GM10266 (cell line): ENCODE measurements around the gene SV2A.
"Not testable (repeated sequence)": the region's sequence is repeated elsewhere in the genome, so short reads cannot be mapped to it uniquely, and the experiment has no call there.

Experiments
- DNase-seq: peaks from one replicate; pipeline ENCODE4 v3.0.0; 2012; ENCODE audit errors: extremely low spot score
- CTCF ChIP-seq: IDR thresholded peaks from 2 replicates; pipeline ENCODE4 v1.5.1; 2012; ENCODE audit warnings: mild to moderate bottlenecking, low read depth; ENCODE audit not compliant: control insufficient read depth, insufficient read depth; ENCODE audit errors: missing control alignments

Gene SV2A

GRCh38 chr1:149884433-149885338 is 33.0 kb downstream of the SV2A start:
- no peak for DNase-seq
- no peak for TF ChIP-seq CTCF

- no peak for DNase-seq
- no peak for TF ChIP-seq CTCF
These were observed 33.9 kb downstream of the SV2A start for GRCh38 chr1:149883598-149884247.

GRCh38 chr1:149881876-149882275 is 35.8 kb downstream of the SV2A start:
- no peak for DNase-seq
- TF ChIP-seq CTCF: no peak

DNA sequence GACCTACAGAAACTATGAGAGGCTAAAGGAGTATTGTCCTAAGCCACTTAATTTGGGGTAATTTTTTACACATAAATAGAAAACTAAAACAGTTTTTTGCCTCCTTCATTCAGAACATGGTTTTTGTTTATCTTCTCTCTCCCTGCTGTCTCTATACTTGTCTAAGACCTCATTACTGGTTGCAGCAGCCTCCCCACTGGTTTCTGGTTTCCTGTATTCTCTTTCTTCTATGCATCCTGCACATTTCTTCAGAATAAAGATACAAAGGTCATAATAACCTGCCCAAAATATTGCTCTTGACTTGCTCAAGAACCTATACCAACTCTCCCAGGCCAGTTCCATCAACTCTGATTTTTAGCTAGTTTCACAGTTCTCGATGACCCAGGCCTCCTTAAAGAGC is 38.1 kb downstream of the SV2A start:
- no peak for DNase-seq
- TF ChIP-seq CTCF: no peak

GRCh38 chr1:149877211-149877946 is 40.3 kb downstream of the SV2A start:
- TF ChIP-seq CTCF: no peak
- no peak for DNase-seq

- not testable (repeated sequence) for DNase-seq
These were observed 44.6 kb downstream of the SV2A start for GRCh38 chr1:149873060-149873459.

DNA sequence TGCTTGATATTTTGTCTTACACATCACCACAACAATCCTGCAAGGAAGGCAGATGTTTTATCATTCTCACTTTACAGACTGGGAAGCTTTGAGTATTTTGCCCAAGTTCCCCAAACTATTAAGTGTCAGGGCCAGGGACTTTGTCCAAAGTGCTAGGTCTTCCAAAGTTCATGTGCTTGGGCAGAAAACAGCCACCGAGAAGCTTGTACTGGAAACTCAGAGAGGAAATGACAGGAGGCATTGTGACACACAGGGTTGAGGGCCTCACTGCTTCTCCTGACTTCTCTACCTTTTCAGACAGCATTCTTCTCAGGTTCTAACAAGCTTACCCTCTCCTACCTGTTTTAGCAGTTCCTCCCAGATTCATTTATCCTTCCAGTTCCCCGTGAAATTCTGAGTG is 50.8 kb downstream of the SV2A start:
- not testable (repeated sequence) for DNase-seq

- not testable (repeated sequence) for DNase-seq
These were observed 56.1 kb downstream of the SV2A start for GRCh38 chr1:149861497-149862054.

GRCh38 chr1:149860684-149861496 is 56.8 kb downstream of the SV2A start:
- DNase-seq: not testable (repeated sequence)

GRCh38 chr1:149860271-149860670 is 57.4 kb downstream of the SV2A start:
- DNase-seq: not testable (repeated sequence)
